K562 (cell line): Measurements from ENCODE around the gene CCDC167. TPM values are rescaled to one million over a fixed set of nuclear protein-coding genes. Genes with fewer than 3 reads are reported as not detected.

Experiments
- ATAC-seq: fragments of 200-7000 bp; cut with Tn5 transposase; 3 replicates; pipeline ENCODE4 v1.9.1; 2020; ENCODE audit warnings: moderate library complexity
- BruUV-seq: library from RNA; stranded (reverse); fragments of 400-500 nt; replicated peaks from 2 replicates; lab custom pipeline; 2021; lab: Mats Ljungman, UMichigan
- CTCF ChIA-PET: fragments of 300-600 bp; formaldehyde crosslinking; extraction: SDS; loops from one replicate; lab custom pipeline; 2021; ENCODE audit warnings: low intra/inter-chr PET ratio; lab: Yijun Ruan, JAX
- POLR2A ChIA-PET: fragments of 300-600, 350-650 bp; sonication (Branson Sonifier 250); formaldehyde crosslinking; extraction: SDS; loops from one replicate; lab custom pipeline; 2021; ENCODE audit warnings: antibody characterized with exemption, inconsistent platforms; lab: Yijun Ruan, JAX
- DNase-seq, 4 experiments: peaks; one replicate each; pipeline versions ENCODE4 v3.0.0 to v3.0.0-alpha.2; 2011 to 2018; ENCODE audit warnings: low spot score in 3 of 4, mixed read lengths in 3 of 4; ENCODE audit errors: extremely low read depth in 1 of 4
- FAIRE-seq: peaks from 2 replicates; lab custom pipeline; 2011; peaks lifted over from hg19 to GRCh38; lab: Jason Lieb, UNC
- H2AFZ ChIP-seq: 2 replicates; pipeline ENCODE4 v1.6.0; 2011; ENCODE audit warnings: low read depth, low read length, control low read depth, inconsistent platforms
- H3K27ac ChIP-seq: fragments of 200-600 bp; 3 replicates; pipeline ENCODE4 v1.8.0; 2011; ENCODE audit warnings: low read depth, mild to moderate bottlenecking, control low read depth, inconsistent platforms, low read length, moderate library complexity, mixed read lengths; ENCODE audit errors: extremely low read depth
- H3K27me3 ChIP-seq, 2 experiments: fragments of 300-600 bp in 1 of 2; 2 replicates in 1 of 2; 3 replicates in 1 of 2; pipeline versions ENCODE4 v1.6.0 to v1.8.0; 2011; ENCODE audit warnings: inconsistent platforms in 2 of 2, low read length in 2 of 2, mild to moderate bottlenecking in 1 of 2, mixed read lengths in 1 of 2, moderate library complexity in 1 of 2; ENCODE audit not compliant: control insufficient read depth in 2 of 2, insufficient read depth in 2 of 2
- H3K36me3 ChIP-seq: fragments of 300-600 bp; 3 replicates; pipeline ENCODE4 v1.8.0; 2011; ENCODE audit warnings: mild to moderate bottlenecking, low read length, inconsistent platforms; ENCODE audit not compliant: control insufficient read depth, insufficient read depth
- H3K4me1 ChIP-seq, 2 experiments: fragments of 200-600 bp in 1 of 2; replicated peaks in 1 of 2; 2 replicates in 1 of 2; 3 replicates in 1 of 2; pipeline versions ENCODE4 v1.5.1 to v1.8.0; 2011; ENCODE audit warnings: inconsistent platforms in 2 of 2, low read length in 2 of 2, mild to moderate bottlenecking in 1 of 2, mixed read lengths in 1 of 2, moderate library complexity in 1 of 2; ENCODE audit not compliant: control insufficient read depth in 2 of 2, insufficient read depth in 2 of 2
- H3K4me2 ChIP-seq: 2 replicates; pipeline ENCODE4 v1.6.1; 2011; ENCODE audit warnings: low read length, control low read depth, inconsistent platforms, mixed read lengths; ENCODE audit not compliant: insufficient read depth
- H3K4me3 ChIP-seq: fragments of 200-600 bp; sonication (generic), shearing (Covaris generic); 2 replicates; pipeline ENCODE4 v1.5.1; 2016; ENCODE audit warnings: control low read depth, inconsistent platforms
- H3K79me2 ChIP-seq: fragments of 200-600 bp; 3 replicates; pipeline ENCODE4 v1.8.0; 2011; ENCODE audit warnings: low read length, inconsistent platforms; ENCODE audit not compliant: control insufficient read depth, insufficient read depth
- H3K9ac ChIP-seq, 2 experiments: 2 replicates each; pipeline versions ENCODE4 v1.6.0 to v1.6.1; 2011; ENCODE audit warnings: low read depth in 2 of 2, low read length in 2 of 2, control low read depth in 1 of 2, inconsistent platforms in 1 of 2, mild to moderate bottlenecking in 1 of 2, mixed read lengths in 1 of 2; ENCODE audit not compliant: insufficient read depth in 1 of 2
- H3K9me1 ChIP-seq: one replicate; pipeline ENCODE4 v1.6.0; 2011; ENCODE audit warnings: inconsistent platforms, mild to moderate bottlenecking, low read length, moderate library complexity; ENCODE audit not compliant: control insufficient read depth, insufficient read depth
- H3K9me3 ChIP-seq: replicated peaks from 2 replicates; pipeline ENCODE4 v1.5.1; 2011; ENCODE audit warnings: low read depth, low read length, inconsistent platforms; ENCODE audit not compliant: control insufficient read depth, insufficient read depth
- H4K20me1 ChIP-seq: replicated peaks from 2 replicates; pipeline ENCODE4 v1.6.1; 2011; ENCODE audit warnings: low read length, inconsistent platforms, mixed read lengths; ENCODE audit not compliant: control insufficient read depth, insufficient read depth
- ATF7 ChIP-seq: fragments of 450-650 bp; IDR thresholded peaks from 2 replicates; pipeline ENCODE4 v1.7.1; 2014; ENCODE audit warnings: mild to moderate bottlenecking, moderate library complexity
- CBFA2T3 ChIP-seq: fragments of 450-650 bp; IDR thresholded peaks from 2 replicates; pipeline ENCODE4 v1.6.1; 2017
- CHD4 ChIP-seq: fragments of 200-600 bp; sonication (generic); IDR thresholded peaks from 3 replicates; pipeline ENCODE4 v1.6.1; 2012; ENCODE audit warnings: low read depth, mild to moderate bottlenecking, mixed read lengths, low read length, inconsistent platforms; ENCODE audit not compliant: insufficient read depth, insufficient replicate concordance, poor library complexity, severe bottlenecking
- MEF2D ChIP-seq: conservative IDR thresholded peaks from 2 replicates; pipeline ENCODE4 v1.6.1; 2016; ENCODE audit warnings: low read depth, missing genetic modification characterization, missing compliant biosample characterization
- POLR2A ChIP-seq: fragments of 450-650 bp; conservative IDR thresholded peaks from 2 replicates; pipeline ENCODE4 v1.6.1; 2016
- SMARCC2 ChIP-seq: fragments of 450-650 bp; IDR thresholded peaks from 2 replicates; pipeline ENCODE4 v1.6.1; 2017; ENCODE audit warnings: antibody characterized with exemption, moderate library complexity, mild to moderate bottlenecking, low read depth
- SMC3 ChIP-seq: conservative IDR thresholded peaks from 2 replicates; pipeline ENCODE4 v1.6.1; 2011; ENCODE audit warnings: low read depth, low read length, improper control_type of control experiment; ENCODE audit not compliant: insufficient read depth
- ZNF431 ChIP-seq: sonication (generic); formaldehyde crosslinking; IDR thresholded peaks from 2 replicates; pipeline ENCODE4 v1.8.0; 2022; ENCODE audit warnings: mild to moderate bottlenecking, missing genetic modification reagents
- WGBS: fragments of 100-300 bp; shearing (Covaris generic); methylation state at CpG from one replicate; pipeline ENCODE4 v1.1.6; 2016; ENCODE audit warnings: low coverage, mixed read lengths; ENCODE audit not compliant: insufficient coverage; ENCODE audit errors: missing lambda C conversion rate; 5-methylcytosine and 5-hydroxymethylcytosine counted together
- in situ Hi-C: fragments of 300-500 bp; cut with MboI; formaldehyde crosslinking; loops from 4 replicates; pipeline ENCODE4 v1.15.0; 2018; ENCODE audit warnings: inconsistent platforms, mixed read lengths
- intact Hi-C: fragments of 100-400 bp; cut with micrococcal nuclease; formaldehyde crosslinking; loops from 2 replicates; pipeline ENCODE4 v1.14.2; 2022
- polyA plus RNA-seq, 8 experiments: library from polyadenylated mRNA; depleted of rRNA in 4 of 8; stranded (reverse) in 5 of 8; unstranded in 3 of 8; fragments of >200 nt; fragmentation: Nextera tagmentation in 2 of 8; fragmentation: Illumina TruSeq in 1 of 8; extraction: Ambion mirVana in 2 of 8; extraction: Trizol in 1 of 8; gene quantifications; 2 replicates each; pipeline versions ENCODE4 v1.2.1 to v1.2.3, GENCODE V29; 2011 to 2014; ENCODE audit warnings: inconsistent platforms in 1 of 8, missing spikeins in 1 of 8
- total RNA-seq, 7 experiments: library from RNA; depleted of rRNA in 6 of 7; stranded (reverse); fragments of >200 nt in 6 of 7; fragmentation: Illumina TruSeq in 2 of 7; extraction: Trizol in 2 of 7; gene quantifications; 2 replicates each; pipeline versions ENCODE4 v1.2.1 to v1.2.3, GENCODE V29; 2011 to 2021; ENCODE audit warnings: low replicate concordance in 1 of 7
- TF ChIP-seq, protein P1 (sequence below): sonication (generic); formaldehyde crosslinking; IDR thresholded peaks from 2 replicates; pipeline ENCODE4 v1.8.0; 2022; ENCODE audit warnings: mild to moderate bottlenecking, missing genetic modification reagents
- TF ChIP-seq, protein P2 (sequence below): sonication (generic); formaldehyde crosslinking; IDR thresholded peaks from 2 replicates; pipeline ENCODE4 v1.9.0; 2022; ENCODE audit warnings: mild to moderate bottlenecking, missing genetic modification reagents

CCDC167 gene
- total and polyA plus RNA-seq, 9 of the 15 experiments (the other 6 are each of a cell fraction or from before 2014, with no cell fraction given): 26.0 to 114 (median 45.2) TPM

DNA sequence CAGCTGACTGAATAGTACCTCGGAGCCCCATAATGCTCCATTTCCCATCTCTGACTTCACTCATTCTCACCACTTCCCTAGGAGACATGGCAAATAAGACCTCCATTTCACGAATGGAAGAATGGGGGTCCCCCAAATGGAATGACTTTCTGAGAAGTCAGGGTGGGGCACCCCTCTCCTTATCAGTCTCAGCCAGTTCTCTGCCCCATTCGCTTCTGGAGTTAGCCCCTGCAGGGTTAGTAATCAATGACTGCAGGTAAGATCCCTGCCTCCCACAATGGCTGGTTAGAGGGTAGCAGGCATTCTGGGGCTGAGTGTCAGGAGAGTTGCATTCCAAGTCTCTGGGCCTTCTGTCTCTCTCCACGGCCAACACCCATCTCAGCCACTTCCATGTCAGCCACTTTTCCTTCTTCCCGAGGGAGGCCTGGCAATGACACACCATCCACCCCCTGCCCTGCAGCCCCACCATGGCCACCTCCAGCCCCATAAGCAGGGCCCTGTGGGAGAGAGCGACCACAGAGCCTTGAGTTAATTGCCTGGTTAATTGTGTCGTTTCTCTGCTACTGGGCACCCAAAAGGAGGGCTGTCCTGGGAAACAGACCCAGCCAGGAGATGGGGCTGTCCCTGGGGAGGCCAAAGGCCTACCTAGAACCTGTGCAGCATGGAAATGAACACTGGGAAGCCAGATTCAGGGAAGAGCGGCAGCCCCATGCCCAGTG, 13.4 kb downstream of the CCDC167 start:
- 52% methylated on average over 8 of the region's 8 CpGs for WGBS
- Histone ChIP-seq H3K27ac (no peak overlapping the region), H3K9ac (peak overlapping the region in 1 of 2 experiments; percentile 73; a peak in 2 of 4 replicates), H3K9me3 (no peaks in the 10 kb centered on the region), H3K4me1 (peaks cover 6 to 25% of the 10 kb centered on the region in 2 experiments; a peak in 4 of 5 replicates), H3K9me1 (no peaks in the 10 kb centered on the region), H4K20me1 (peaks cover 19% of the 10 kb centered on the region; the same call in 1 of the 2 replicates), H2AFZ (no peak overlapping the region), H3K4me2 (no peak overlapping the region), H3K27me3 (no peaks in the 10 kb centered on the region), H3K4me3 (no peak overlapping the region), H3K79me2 (no peaks in the 10 kb centered on the region), H3K36me3 (peaks cover 25% of the 10 kb centered on the region; the same call in 1 of the 3 replicates)
- TF ChIP-seq CBFA2T3: peak; percentile 38; the same call in 1 of the 2 replicates
- 0 out of 2 replicates have a peak, but pooled peaks have one; percentile 15 for TF ChIP-seq POLR2A
- TF ChIP-seq SMARCC2: no peak
- POLR2A ChIA-PET: no interaction called here
- intact Hi-C loops: loop anchor here (5.0 to 10.0 kb wide), 2 partner anchors 159 to 461 kb away; no protein-coding TSS in a partner anchor
- peak; percentile 54 for FAIRE-seq
- no peak for ATAC-seq
- no TSS peak for BruUV-seq
- CTCF ChIA-PET: interaction anchor here (0.7 to 3.0 kb wide), 4 partner anchors 161 to 660 kb away, joined by 3 to 18 read pairs (median 3); no protein-coding TSS in a partner anchor
- in situ Hi-C loops: no loop called here
- peak in 1 of 4 experiments; percentile 21 for DNase-seq

DNA sequence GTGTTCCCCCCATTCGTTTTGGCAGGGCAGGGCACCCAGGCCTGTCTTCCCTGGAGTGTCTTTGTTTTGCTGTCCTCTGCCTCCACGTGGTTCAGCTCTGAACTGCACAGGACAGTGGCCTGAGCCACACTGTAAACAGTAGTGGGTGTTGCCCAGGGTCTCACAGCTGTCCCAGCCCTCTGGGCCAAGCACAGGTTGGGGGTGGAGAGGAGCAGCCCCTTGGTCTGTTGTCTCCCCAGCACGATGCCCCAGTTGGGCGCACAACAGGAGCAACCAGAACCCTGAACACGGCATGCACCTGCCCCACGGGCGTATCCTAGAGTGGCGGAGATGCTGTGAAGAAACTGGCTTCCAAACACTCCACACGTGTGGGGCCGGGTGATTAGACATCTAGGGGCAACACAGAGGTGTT, 14.4 kb downstream of the CCDC167 start:
- WGBS: 50% methylated on average over 10 of the region's 10 CpGs
- in situ Hi-C loops: no loop called here
- no peak overlapping the region for H3K27ac ChIP-seq
- TF ChIP-seq MEF2D (tag): no peak
- TF ChIP-seq SMC3: peak; percentile 32; the same call in 1 of the 2 replicates
- TF ChIP-seq, protein P1, sequence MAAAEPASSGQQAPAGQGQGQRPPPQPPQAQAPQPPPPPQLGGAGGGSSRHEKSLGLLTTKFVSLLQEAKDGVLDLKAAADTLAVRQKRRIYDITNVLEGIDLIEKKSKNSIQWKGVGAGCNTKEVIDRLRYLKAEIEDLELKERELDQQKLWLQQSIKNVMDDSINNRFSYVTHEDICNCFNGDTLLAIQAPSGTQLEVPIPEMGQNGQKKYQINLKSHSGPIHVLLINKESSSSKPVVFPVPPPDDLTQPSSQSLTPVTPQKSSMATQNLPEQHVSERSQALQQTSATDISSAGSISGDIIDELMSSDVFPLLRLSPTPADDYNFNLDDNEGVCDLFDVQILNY (CRISPR knock-in tag): no peak
- TF ChIP-seq ATF7: no peak
- no peak for TF ChIP-seq CHD4
- TF ChIP-seq, protein P2, sequence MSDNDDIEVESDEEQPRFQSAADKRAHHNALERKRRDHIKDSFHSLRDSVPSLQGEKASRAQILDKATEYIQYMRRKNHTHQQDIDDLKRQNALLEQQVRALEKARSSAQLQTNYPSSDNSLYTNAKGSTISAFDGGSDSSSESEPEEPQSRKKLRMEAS (CRISPR knock-in tag): peak; percentile 54; the same call in 1 of the 2 replicates
- TF ChIP-seq ZNF431 (CRISPR knock-in tag): no peak

More for the DNA sequence above, 14.4 kb downstream of the CCDC167 start:
- intact Hi-C loops: loop anchor here (1.0 to 10.0 kb wide), 5 partner anchors 82 to 460 kb away; no protein-coding TSS in a partner anchor
- peak overlapping the region in 1 of 2 experiments; percentile 11; a peak in 2 of 4 replicates for H3K9ac ChIP-seq
- ATAC-seq (peak; percentile 85), FAIRE-seq (peak; percentile 78), DNase-seq (peak; percentile 63 to 69 (median 64))
- H3K9me1 ChIP-seq: no peaks in the 10 kb centered on the region
- no peaks in the 10 kb centered on the region for H3K79me2 ChIP-seq
- ChIA-PET POLR2A (no interaction called here), CTCF (interaction anchor here (0.5 to 3.0 kb wide), 8 partner anchors 81 to 869 kb away, joined by 3 to 18 read pairs (median 4); no protein-coding TSS in a partner anchor)
- H2AFZ ChIP-seq: no peak overlapping the region
- no peak overlapping the region for H3K4me3 ChIP-seq
- peaks cover 6 to 27% of the 10 kb centered on the region in 2 experiments; a peak in 4 of 5 replicates for H3K4me1 ChIP-seq
- no peaks in the 10 kb centered on the region for H3K9me3 ChIP-seq
- no peaks in the 10 kb centered on the region for H3K27me3 ChIP-seq
- peaks cover 17% of the 10 kb centered on the region; the same call in 1 of the 2 replicates for H4K20me1 ChIP-seq
- H3K36me3 ChIP-seq: peaks cover 35% of the 10 kb centered on the region; the same call in 2 of the 3 replicates
- no TSS peak for BruUV-seq
- H3K4me2 ChIP-seq: no peak overlapping the region
